ENCODE data around the gene L3MBTL4.

L3MBTL4 gene

DNA sequence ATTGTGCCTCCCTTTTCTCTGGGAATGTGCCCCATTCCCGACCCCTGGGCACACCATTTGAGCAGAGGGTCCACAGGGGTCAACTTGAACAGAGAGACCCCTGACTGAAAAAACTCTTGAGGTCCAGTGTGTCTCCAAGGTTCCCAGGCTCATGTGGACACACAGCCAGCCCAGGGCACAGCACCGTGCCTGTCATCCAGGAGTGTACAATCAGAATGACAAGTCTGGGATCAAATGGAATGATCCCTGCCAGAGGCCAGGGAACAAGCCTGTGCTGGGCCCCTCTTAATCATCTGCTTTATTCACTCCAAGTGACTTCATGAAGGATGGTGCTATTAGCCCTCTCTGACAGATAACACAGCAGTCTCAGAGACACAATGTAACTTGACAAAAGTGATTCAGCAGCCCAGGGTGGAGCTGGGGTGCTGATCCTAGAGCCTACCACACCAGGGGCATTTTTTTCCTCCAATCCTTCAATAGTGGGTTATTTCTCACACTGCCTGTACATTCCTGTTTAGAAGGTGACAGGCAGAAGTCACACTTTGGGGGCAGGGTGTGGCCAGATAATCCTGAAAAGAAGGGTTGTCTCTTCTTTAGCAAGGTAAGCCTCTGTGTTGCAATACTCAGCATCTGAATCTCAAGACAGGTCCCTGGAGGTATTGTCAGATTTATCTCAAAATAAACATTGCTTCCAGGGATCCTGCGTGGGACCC, 435.4 kb downstream of the L3MBTL4 start:
- DNase-seq: no peak

DNA sequence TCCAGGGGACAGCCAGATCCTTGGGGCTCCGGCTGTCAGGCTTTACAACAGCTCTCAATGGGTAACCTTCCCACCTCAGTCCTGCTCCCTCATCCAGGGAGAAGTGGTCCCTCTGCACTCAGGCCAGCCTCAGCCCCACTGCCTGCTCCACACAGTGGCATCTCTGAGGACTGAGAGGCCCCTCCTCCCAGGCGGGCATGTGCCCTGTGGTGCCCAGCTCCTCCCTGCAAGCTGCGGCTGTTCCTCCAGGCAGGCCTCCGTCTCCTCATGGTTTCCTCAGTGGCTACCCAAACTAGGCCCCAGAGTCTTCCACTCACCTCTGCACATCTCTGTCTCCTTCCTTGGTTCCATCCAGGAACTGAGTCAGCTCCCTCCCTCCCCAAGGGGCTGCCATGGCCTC, 437.7 kb downstream of the L3MBTL4 start:
- no peak for DNase-seq

DNA sequence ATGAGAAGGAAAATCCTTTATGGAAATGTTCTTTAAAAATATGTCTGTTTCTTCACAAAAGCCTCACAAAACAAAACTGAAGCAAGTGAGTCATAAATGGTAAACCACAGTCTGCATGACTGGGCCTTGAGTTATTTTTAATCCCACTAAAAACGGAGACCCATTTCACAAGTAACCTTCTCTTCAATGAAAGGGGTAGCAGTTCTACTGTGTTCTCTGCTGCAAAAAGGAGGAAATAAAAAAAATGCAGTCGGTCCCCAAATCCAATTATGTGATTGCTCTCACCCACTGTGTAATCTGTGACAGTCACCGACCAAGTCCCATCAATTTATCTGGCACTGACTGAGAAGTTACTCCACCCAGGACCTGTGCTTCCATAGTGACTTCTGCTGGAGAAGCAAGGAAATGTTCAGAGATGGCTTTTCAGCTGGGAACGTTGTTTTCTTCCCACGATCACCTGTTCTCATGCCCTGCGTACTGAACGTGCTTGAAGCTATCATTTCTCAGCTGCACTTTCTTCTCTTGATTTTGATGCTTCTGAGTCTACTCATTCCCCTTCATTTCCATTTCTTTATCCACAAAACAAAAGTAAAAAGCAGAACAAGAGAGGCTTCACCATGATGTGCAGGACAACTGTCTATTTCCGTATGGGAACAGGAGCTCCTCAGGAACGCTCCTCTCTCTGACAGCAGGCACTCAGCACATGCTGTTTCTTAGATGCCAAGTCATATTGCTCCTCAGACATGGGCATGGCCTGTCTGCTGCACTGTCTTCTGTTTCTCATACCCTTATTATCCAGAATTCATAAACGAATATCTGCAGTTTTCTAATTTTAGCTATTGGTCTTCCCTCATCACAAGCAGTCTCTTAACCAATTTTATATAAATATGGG, 439.4 kb downstream of the L3MBTL4 start:
- peak; percentile 38 to 73 (median 67) for DNase-seq

DNA sequence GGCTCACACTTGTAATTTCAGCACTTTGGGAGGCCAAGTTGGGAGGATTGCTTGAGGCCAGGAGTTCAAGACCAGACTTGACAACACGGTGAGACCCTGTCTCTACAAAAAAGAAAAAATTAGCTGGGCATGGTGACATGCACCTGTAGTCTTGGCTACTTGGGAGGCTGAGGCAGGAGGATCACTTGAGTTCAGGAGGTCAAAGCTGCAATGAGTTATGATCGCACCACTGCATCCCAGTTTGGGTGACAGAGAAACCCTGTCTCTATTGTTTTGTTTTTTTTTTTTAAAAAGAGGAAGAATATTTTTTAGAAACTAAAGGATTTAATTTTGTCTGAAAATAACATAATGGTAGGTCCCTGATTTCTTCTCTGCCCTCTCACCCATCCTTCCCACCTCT, 440.0 kb downstream of the L3MBTL4 start:
- no peak for DNase-seq

DNA sequence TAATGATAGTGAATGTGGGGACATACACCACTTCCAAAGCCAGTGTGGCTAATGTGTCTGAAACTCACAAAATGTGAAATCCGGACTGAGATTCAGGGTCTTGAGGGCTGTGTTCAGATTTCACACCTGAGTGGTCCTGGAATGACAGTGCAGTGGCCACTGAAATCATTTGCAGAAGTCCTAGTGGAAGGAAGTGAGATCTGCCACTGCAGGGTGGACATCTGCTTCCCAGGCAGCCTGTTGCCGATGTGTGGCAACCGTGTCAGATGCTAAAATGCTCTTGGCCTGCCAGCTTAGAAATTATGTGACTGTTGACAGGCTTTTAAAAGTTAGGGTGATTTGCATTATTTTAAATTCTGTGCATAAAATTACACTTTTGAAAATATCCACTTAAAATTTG, 441.6 kb downstream of the L3MBTL4 start:
- DNase-seq: peak in 2 of 3 donors; percentile 18 to 25

GRCh38 chr18:5972298-5972697, 442.4 kb downstream of the L3MBTL4 start:
- no peak for DNase-seq

DNA sequence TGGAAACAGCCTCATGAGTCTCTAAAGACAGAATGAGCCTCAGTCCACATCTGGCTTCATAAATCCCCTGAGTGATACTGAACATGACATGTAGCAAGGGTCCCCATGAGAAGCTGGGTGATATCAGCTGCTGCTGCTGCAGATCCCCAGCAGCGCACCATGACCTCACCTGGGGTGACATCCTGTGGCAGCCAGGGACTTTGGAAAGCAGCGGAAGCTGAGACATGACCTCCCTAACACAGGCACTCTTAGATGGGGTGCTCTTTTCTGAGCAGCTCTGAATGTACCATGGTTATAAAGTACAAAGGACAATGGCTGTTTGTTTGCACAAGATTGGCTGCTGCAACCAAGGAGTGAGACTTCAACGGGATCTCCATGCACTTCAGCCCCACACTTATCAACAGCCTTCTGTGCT, 444.7 kb downstream of the L3MBTL4 start:
- no peak for DNase-seq

DNA sequence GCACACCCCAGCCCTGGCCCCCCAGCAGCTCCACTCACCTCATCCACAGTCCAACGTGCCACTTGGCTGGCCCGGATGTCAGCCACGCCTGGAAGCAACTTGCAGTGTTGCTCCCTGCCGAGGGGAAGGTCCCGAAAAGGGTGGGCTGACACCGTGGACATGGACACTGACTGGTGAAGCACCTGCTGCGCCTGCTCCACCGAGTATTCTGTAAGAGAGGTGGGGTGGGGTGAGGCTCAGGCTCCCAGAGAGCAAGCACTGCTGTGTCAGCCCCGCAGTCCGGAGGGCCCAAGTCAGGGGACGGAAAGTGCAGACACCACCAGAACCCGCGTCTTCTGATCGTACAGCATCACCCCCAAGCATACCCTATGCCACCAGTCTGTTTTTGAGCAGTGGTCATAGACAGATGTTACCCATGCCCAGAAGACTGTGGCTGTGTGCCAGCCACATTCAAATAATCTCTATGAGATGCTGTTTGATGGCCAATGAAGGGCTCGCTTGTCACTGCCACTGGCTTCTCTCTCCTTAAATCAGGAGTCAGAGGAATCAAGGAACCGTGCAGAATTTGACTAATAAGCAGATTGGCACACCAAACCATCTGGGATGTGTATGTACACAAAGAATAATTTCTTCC, 445.2 kb downstream of the L3MBTL4 start:
- DNase-seq: no peak

GRCh38 chr18:5967666-5968065, 447.0 kb downstream of the L3MBTL4 start:
- DNase-seq: no peak

DNA sequence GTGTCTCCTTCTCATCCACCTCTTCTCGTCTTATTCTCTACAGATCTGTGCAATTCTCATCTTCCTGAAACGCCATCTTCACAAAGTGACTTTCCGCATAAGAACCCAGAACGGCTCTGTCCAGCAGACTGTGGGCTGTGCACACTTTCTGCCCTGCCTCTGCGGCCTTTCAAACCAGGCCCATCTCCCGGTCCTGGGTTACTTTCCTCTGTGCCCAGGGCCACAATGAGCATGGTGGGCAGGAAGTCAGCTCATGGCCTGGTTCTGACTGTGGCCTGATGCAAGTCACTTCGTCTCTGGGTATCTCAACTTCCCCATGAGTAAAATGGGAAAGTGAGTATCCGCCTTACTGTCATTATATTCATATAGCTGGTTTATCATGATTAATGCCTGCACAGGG, 447.7 kb downstream of the L3MBTL4 start:
- DNase-seq: no peak

DNA sequence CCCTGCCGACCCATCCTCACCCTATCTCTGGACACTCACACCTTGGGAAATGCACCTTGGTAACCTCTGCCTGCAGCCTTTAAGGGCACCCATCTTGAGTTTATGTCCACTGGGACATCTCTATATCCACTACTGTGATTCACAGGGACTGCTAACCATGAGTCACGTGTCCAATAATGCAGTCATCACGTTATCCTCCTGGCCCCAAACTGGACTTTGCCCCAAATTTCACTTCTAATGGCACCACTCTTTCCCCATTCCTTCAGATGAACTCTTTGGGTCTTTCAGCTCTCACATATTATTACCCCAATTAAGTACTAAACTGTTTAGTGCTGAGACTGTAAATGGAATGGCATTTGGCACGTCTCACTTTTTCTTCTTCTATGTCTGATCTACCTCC, 448.2 kb downstream of the L3MBTL4 start:
- DNase-seq: no peak

GRCh38 chr18:5964996-5965395, 449.7 kb downstream of the L3MBTL4 start:
- DNase-seq: no peak

GRCh38 chr18:5964596-5964995, 450.1 kb downstream of the L3MBTL4 start:
- DNase-seq: no peak

- no peak for DNase-seq
Observed at GRCh38 chr18:5964108-5964507, 450.6 kb downstream of the L3MBTL4 start.

DNA sequence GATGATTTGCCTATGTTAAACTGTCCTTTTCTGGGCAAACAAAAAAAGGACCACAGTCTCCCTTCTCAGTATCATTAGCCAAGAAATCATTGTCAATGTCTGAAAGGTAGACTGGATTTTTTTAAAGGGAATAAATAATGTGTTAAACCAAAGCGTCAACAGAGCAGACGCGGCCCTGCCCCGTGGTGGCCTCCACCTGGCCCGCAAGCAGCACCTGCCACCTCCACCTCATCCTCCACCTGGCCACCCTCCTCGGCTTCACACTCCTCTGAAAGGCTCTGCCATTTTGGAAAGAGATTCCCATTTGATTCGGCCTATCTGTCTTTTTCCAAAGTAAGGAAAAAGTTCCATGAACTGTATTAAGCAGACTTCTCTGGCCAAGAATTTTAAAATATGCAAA, 451.4 kb downstream of the L3MBTL4 start:
- no peak for DNase-seq

DNA sequence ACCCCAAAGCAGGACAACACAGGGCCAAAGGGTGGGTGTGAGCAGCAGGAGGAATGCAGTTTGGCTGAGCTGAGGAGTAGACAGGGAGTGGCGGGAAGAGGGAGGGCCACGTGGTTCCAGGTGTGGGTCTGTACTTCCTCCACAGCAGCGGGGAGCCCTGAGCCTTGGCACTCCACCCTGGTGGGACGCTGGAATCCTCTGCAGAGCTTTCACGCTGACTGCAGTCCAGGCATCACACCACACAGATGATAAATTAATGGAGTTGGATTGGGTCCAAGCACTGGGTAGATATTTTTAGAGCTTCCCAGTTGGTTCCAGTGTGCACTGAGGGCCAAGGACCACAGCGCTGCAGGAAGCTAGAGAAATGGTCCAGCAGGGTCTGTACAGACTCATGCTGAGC, 452.3 kb downstream of the L3MBTL4 start:
- DNase-seq: no peak

DNA sequence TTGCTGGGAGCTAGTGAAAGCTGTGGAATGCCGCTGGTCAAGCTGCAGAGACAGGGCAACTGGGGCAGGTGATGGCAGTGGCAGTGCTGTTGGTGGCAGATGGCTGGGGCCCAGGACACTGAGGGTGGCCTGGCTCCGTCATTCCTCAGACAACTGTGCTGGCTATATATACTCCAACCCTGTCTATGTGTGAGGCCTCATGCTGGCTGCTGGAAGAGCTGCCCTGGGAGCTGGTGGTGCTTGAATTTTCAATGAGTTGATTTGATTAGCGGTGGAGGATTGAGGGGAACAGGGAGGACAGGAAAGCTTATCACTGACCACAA, 452.9 kb downstream of the L3MBTL4 start:
- DNase-seq: no peak

GRCh38 chr18:5961097-5961827, 453.4 kb downstream of the L3MBTL4 start:
- no peak for DNase-seq

DNA sequence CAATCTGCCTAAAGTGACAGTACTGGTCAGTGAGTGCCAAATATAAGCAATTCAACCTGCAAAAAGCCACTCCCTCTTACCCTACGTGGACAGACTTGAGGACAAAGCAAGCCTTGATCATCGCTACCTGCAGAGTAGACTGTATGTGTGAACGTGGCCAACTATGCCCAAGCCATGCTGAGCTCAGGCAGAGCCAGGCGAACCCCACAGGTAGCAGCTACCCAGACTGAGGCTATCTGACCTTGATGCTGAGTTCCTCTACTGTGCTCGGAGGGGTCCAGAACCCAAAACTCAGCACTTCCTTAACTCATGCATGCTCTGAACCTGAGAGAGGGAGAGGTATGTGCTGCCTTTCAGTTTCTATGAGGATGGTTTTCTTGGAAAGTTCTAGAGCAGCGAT, 455.9 kb downstream of the L3MBTL4 start:
- DNase-seq: no peak

DNA sequence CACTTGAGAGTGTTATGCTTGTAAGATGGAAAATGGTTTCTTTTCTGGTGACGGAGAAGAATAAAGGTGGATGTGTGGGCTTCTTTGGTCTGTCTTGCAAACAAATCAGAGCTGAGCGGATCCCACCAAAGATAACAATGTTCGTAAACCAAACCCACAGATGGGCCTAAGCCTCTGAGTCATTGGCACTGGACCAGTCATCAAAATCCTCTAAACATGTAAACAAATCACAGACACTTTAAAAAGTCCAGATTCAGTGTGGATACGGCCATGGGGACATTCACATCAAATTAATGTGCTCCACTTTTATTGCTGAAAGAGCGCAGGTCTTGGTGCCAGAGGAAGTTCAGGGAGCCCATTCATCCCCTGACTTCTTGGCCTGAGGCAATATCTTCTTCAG, 458.9 kb downstream of the L3MBTL4 start:
- DNase-seq: no peak

GRCh38 chr18:5951515-5952091, 463.1 kb downstream of the L3MBTL4 start:
- no peak for DNase-seq

DNA sequence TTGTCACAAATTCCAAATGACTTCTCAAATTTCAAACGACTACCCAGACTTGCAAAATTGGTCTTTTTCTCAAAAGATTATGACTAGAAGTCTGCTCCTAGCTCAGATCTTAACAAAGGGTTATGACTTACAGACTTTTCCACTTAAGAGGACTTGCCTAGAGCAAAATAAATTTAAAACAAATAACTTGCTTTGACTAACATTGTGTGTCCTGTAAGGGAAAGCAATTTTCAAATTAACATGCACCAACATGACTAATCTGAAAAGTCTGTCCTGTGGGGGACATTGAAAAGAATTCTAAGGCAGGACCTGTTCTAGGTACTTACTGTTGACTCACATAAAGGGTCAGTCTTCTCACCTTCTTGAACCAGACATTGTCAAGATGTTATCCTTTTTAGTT, 465.9 kb downstream of the L3MBTL4 start:
- no peak for DNase-seq

- no peak for DNase-seq
Observed at GRCh38 chr18:5948237-5948636, 466.5 kb downstream of the L3MBTL4 start.

Data from suppressor macrophage treated with lipopolysaccharide for 1 hour (primary cell).